NB4 (cell line): Measurements from ENCODE around the gene GCK.

ENCODE experiments used
- DNase-seq: peaks from one replicate; pipeline ENCODE4 v3.0.0; 2010; ENCODE audit warnings: low read depth
- H3K4me3 ChIP-seq: one replicate; pipeline ENCODE4 v1.5.1; 2011; ENCODE audit warnings: mild to moderate bottlenecking, low read depth, low read length, moderate library complexity
- MAX ChIP-seq: IDR thresholded peaks from 2 replicates; pipeline ENCODE4 v1.6.1; 2011; ENCODE audit warnings: low read depth, low read length
- MYC ChIP-seq: IDR thresholded peaks from 2 replicates; pipeline ENCODE4 v1.6.1; 2011; ENCODE audit warnings: low read depth, low read length
- POLR2A ChIP-seq: IDR thresholded peaks from 2 replicates; pipeline ENCODE4 v1.6.1; 2011; ENCODE audit warnings: mild to moderate bottlenecking; ENCODE audit not compliant: insufficient read length; ENCODE audit errors: extremely low read depth
- TF ChIP-seq, protein P1 (sequence below): IDR thresholded peaks from one replicate; pipeline ENCODE4 v1.5.1; 2012; ENCODE audit warnings: low read depth, low read length

The GCK gene

GRCh38 chr7:44228571-44229350 lies 39.5 kb upstream of the GCK start:
- H3K4me3 ChIP-seq: no peak overlapping the region
- DNase-seq: no peak
- TF ChIP-seq, protein P1, sequence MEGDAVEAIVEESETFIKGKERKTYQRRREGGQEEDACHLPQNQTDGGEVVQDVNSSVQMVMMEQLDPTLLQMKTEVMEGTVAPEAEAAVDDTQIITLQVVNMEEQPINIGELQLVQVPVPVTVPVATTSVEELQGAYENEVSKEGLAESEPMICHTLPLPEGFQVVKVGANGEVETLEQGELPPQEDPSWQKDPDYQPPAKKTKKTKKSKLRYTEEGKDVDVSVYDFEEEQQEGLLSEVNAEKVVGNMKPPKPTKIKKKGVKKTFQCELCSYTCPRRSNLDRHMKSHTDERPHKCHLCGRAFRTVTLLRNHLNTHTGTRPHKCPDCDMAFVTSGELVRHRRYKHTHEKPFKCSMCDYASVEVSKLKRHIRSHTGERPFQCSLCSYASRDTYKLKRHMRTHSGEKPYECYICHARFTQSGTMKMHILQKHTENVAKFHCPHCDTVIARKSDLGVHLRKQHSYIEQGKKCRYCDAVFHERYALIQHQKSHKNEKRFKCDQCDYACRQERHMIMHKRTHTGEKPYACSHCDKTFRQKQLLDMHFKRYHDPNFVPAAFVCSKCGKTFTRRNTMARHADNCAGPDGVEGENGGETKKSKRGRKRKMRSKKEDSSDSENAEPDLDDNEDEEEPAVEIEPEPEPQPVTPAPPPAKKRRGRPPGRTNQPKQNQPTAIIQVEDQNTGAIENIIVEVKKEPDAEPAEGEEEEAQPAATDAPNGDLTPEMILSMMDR: no peak
- TF ChIP-seq MYC (no peak), POLR2A (no peak), MAX (no peak)

- TF ChIP-seq POLR2A (no peak), MYC (no peak), MAX (no peak)
- TF ChIP-seq, protein P1: no peak
- DNase-seq: no peak
- no peak overlapping the region for H3K4me3 ChIP-seq
These were observed 38.7 kb upstream of the GCK start for GRCh38 chr7:44227911-44228310.

DNA sequence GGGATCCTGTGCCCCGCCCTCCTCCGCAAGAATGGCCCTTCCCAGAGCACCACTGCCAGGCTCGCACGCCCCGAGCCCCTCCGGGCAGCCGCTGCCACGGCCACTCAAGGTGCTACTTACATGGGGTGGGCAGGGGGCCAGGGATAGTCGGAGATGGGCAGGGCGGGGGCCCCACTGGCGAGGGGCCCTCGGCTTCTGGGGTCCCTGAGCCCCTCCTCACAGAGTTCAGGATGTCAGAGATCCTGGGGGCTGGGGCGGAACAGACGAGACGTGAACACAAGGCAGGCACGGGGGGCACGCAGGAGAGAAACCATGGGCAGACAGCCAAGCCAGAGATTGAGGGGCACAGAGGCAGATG lies 37.1 kb upstream of the GCK start:
- TF ChIP-seq MAX (no peak), MYC (no peak), POLR2A (no peak)
- TF ChIP-seq, protein P1: no peak
- no peak overlapping the region for H3K4me3 ChIP-seq
- DNase-seq: no peak

DNA sequence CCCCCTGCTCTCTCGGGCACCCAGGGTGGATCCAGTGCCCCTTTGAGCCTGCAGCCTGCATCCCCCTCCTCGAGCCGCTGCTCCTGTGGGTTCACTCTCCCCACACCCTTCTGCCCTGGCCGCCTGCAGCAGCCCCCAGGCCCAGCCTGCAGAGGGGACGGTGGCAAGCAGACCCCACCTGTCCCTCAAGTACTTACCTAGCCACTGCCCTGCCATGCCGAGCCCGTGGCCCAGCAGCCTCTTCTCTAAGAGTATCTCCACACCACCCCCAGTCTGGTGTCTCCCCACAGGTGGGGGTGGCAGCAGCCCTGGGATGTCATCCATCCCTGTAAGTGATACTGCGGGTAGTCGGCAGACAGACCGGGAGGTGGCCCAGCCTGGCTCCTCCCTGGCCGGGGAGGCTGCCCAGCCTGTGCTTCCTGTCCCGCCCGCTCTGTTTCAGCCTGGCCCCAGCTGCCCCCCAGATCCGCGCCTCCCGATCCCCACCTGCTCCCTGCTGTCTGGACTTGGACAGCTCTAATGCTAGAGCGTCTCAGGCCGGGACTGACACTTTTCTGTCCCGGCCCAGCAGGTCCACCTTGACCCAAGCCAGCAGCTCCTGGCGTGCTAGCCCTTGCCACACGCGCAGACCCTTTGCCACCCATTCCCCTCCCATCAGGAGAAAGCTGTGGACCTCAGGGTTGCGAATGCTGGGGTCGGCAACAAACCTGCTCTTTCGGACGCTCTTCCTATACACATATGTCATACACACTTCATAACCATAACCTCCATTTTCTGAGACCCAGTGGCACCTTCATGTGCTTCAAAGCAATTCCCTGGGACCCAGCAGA lies 36.5 kb upstream of the GCK start:
- no peak for DNase-seq
- H3K4me3 ChIP-seq: no peak overlapping the region
- TF ChIP-seq POLR2A: no peak
- TF ChIP-seq MAX: no peak
- no peak for TF ChIP-seq MYC
- TF ChIP-seq, protein P1: no peak

DNA sequence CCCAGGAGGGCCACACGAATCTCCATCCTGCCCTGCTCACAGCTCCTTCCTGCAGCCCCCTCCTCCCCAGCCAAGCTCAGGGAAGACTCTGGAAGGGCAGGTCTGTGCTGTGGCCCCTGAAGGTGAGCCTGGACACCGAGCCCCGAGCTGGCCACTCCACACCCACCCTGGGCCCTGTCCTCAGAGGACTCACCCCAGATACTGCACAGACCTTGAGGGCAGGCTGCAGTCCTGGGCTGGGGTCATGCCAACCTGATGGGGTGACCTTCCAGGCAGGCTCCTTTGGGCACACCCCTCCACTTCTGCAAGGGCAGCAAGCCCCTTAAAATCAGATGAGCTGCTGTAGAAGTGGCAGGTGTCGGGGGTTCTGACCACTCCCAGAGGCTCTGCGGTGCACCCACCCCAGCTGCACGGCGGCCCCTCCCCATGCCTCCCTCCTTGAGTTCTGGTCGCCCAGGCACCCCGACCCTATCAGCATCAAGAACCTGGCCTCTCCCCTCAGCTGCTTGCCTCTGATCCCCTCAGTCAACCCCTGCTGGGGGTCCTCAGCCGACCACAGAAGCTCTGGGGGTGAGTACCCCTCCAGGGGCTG lies 35.8 kb upstream of the GCK start:
- H3K4me3 ChIP-seq: no peak overlapping the region
- TF ChIP-seq, protein P1: no peak
- no peak for TF ChIP-seq MAX
- no peak for DNase-seq
